Nephron (organoid): ENCODE data around the gene KRTCAP2.

ENCODE experiments used
- H3K27ac Mint-ChIP-seq, 3 experiments: 2 replicates each; pipeline ENCODE4 v1.8.0; 2020; ENCODE audit warnings: mixed read lengths in 3 of 3, mild to moderate bottlenecking in 2 of 3, moderate library complexity in 1 of 3
- H3K27me3 Mint-ChIP-seq: 2 replicates; pipeline ENCODE4 v1.8.0; 2021; ENCODE audit warnings: low read depth, mild to moderate bottlenecking, moderate library complexity, mixed read lengths
- H3K36me3 Mint-ChIP-seq: 2 replicates; pipeline ENCODE4 v1.8.0; 2020; ENCODE audit warnings: low read depth, mixed read lengths
- H3K4me1 Mint-ChIP-seq: 2 replicates; pipeline ENCODE4 v1.8.0; 2020; ENCODE audit warnings: mixed read lengths
- H3K4me3 Mint-ChIP-seq, 3 experiments: 2 replicates each; pipeline ENCODE4 v1.8.0; 2020; ENCODE audit warnings: mild to moderate bottlenecking in 3 of 3, mixed read lengths in 3 of 3, moderate library complexity in 2 of 3
- H3K9me3 Mint-ChIP-seq: 2 replicates; pipeline ENCODE4 v1.8.0; 2020; ENCODE audit warnings: mixed read lengths
- TF ChIP-seq, protein P1 (sequence below), 3 experiments: fragments of 200-600 bp; sonication (generic); IDR thresholded peaks; one replicate each; pipeline ENCODE4 v1.5.0; 2021; ENCODE audit warnings: antibody characterized with exemption in 3 of 3; ENCODE audit not compliant: unreplicated experiment in 3 of 3

Gene KRTCAP2

DNA sequence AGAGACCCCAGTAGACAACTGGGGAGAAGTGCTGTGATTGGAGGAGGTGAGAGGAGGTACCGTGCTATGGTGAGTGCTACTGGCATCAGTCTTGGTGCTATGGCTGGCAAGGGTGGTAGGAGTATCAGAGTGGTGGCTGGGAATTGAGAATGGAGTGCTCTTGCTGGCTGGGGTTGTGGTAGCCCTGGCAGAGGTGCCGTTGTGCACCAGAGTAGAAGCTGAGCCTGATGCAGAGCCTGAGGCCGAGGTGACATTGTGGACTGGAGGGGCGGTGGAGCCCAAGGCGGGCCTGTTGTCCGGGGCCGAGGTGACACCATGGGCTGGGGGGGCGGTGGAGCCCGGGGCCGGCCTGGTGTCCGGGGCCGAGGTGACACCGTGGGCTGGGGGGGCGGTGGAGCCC, 15.2 kb upstream of the KRTCAP2 start:
- peak overlapping the region; percentile 78 to 95 (median 95) for H3K27ac Mint-ChIP-seq
- H3K36me3 Mint-ChIP-seq, result peaks cover 5% of the 10 kb centered on the region
- TF ChIP-seq, protein P1, sequence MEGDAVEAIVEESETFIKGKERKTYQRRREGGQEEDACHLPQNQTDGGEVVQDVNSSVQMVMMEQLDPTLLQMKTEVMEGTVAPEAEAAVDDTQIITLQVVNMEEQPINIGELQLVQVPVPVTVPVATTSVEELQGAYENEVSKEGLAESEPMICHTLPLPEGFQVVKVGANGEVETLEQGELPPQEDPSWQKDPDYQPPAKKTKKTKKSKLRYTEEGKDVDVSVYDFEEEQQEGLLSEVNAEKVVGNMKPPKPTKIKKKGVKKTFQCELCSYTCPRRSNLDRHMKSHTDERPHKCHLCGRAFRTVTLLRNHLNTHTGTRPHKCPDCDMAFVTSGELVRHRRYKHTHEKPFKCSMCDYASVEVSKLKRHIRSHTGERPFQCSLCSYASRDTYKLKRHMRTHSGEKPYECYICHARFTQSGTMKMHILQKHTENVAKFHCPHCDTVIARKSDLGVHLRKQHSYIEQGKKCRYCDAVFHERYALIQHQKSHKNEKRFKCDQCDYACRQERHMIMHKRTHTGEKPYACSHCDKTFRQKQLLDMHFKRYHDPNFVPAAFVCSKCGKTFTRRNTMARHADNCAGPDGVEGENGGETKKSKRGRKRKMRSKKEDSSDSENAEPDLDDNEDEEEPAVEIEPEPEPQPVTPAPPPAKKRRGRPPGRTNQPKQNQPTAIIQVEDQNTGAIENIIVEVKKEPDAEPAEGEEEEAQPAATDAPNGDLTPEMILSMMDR (IDR thresholded peaks at IDR 0.05; ENCODE audit: unreplicated experiment in 3 of 3), result no peak
- peak overlapping the region in 1 of 3 experiments; percentile 48 for H3K4me3 Mint-ChIP-seq
- peaks cover 6% of the 10 kb centered on the region for H3K4me1 Mint-ChIP-seq
- H3K27me3 Mint-ChIP-seq, result peaks cover 6% of the 10 kb centered on the region
- H3K9me3 Mint-ChIP-seq, result peaks cover 3% of the 10 kb centered on the region

GRCh38 chr1:155187456-155187891, 14.4 kb upstream of the KRTCAP2 start:
- Mint-ChIP-seq H3K36me3 (peaks cover 7% of the 10 kb centered on the region), H3K27me3 (peaks cover 6% of the 10 kb centered on the region), H3K4me3 (no peak overlapping the region), H3K27ac (peak overlapping the region; percentile 90 to 96 (median 95)), H3K9me3 (peaks cover 3% of the 10 kb centered on the region), H3K4me1 (peaks cover 5% of the 10 kb centered on the region)
- TF ChIP-seq, protein P1 (IDR thresholded peaks at IDR 0.05; ENCODE audit: unreplicated experiment in 3 of 3), result no peak

DNA sequence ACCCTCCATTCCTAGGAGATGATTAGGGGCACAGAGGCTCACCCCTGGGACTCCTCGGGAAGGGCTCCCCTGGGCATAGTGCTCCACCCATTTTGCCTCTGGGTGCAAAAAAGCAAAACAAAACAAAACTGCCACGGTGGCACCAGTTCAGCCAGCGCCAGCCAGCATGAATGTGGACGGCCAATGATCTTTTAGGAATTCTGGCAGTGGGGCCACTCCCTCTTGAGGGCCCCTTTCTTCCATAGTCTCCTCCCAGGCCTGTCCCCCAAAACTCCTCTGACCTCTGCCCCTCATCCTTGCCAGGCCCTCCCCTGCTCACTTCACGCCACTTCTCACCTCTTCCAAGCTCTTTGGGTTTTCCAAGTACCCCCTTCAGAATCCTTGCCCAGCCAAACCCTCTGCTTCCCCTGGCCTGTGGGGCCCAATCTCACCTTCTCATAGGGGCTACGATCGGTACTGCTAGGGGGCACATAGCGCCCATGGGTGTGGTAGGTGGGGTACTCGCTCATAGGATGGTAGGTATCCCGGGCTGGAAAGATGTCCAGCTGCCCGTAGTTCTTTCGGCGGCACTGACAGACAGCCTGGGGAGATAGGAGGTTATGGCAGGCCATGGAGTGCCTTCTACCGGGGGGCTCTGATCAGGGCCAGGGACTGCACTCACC, 13.8 kb upstream of the KRTCAP2 start:
- Mint-ChIP-seq H3K27me3 (peaks cover 6% of the 10 kb centered on the region), H3K4me1 (peaks cover 5% of the 10 kb centered on the region), H3K9me3 (peaks cover 3% of the 10 kb centered on the region), H3K27ac (peak overlapping the region; percentile 90 to 96 (median 95)), H3K4me3 (no peak overlapping the region), H3K36me3 (peaks cover 7% of the 10 kb centered on the region)
- TF ChIP-seq, protein P1 (IDR thresholded peaks at IDR 0.05; ENCODE audit: unreplicated experiment in 3 of 3), result no peak

GRCh38 chr1:155186067-155186793, 13.1 kb upstream of the KRTCAP2 start:
- peaks cover 5% of the 10 kb centered on the region for H3K4me1 Mint-ChIP-seq
- H3K27ac Mint-ChIP-seq, result peak overlapping the region; percentile 90 to 96 (median 95)

GRCh38 chr1:155185783-155186066, 12.6 kb upstream of the KRTCAP2 start:
- Mint-ChIP-seq H3K27ac (peak overlapping the region; percentile 67 to 95 (median 90)), H3K4me1 (peaks cover 5% of the 10 kb centered on the region), H3K36me3 (peaks cover 7% of the 10 kb centered on the region), H3K4me3 (no peak overlapping the region), H3K9me3 (peaks cover 3% of the 10 kb centered on the region), H3K27me3 (peaks cover 6% of the 10 kb centered on the region)
- TF ChIP-seq, protein P1 (IDR thresholded peaks at IDR 0.05; ENCODE audit: unreplicated experiment in 3 of 3), result no peak

More at GRCh38 chr1:155186067-155186793, 13.1 kb upstream of the KRTCAP2 start:
- Mint-ChIP-seq H3K27me3 (peaks cover 6% of the 10 kb centered on the region), H3K36me3 (peaks cover 7% of the 10 kb centered on the region), H3K4me3 (peak overlapping the region in 2 of 3 experiments; percentile 11 to 22), H3K9me3 (peaks cover 3% of the 10 kb centered on the region)
- TF ChIP-seq, protein P1 (IDR thresholded peaks at IDR 0.05; ENCODE audit: unreplicated experiment in 3 of 3), result no peak
